ENCODE measurements around the gene SMARCC1.
A peak's percentile ranks its signal among the peaks of the same experiment; 100 is the strongest.
"Not testable (repeated sequence)": the region's sequence is repeated elsewhere in the genome, so short reads cannot be mapped to it uniquely, and the experiment has no call there.

The SMARCC1 gene

GRCh38 chr3:47781685-47782445, at the start of gene SMARCC1:
Gene SMARCC1 (minus strand): TSS chr3:47781893. CDS start chr3:47781797, 96 bp downstream.
- peak; percentile 92 for DNase-seq (ENCODE audit: low read depth)

- not testable (repeated sequence) for DNase-seq (ENCODE audit: low read depth)
Measured at GRCh38 chr3:47829482-47829881, 47.8 kb upstream of the SMARCC1 start.

GRCh38 chr3:47825590-47825989, 43.9 kb upstream of the SMARCC1 start:
- no peak for DNase-seq (ENCODE audit: low read depth)

GRCh38 chr3:47824541-47825473, 43.1 kb upstream of the SMARCC1 start:
- DNase-seq (ENCODE audit: low read depth): peak; percentile 60

- no peak for DNase-seq (ENCODE audit: low read depth)
Measured at GRCh38 chr3:47817609-47818008, 35.9 kb upstream of the SMARCC1 start.

GRCh38 chr3:47813551-47814177, 32.0 kb upstream of the SMARCC1 start:
- no peak for DNase-seq (ENCODE audit: low read depth)

GRCh38 chr3:47804577-47804976, 22.9 kb upstream of the SMARCC1 start:
- DNase-seq (ENCODE audit: low read depth): no peak

GRCh38 chr3:47803480-47804025, 21.9 kb upstream of the SMARCC1 start:
- no peak for DNase-seq (ENCODE audit: low read depth)

- DNase-seq (ENCODE audit: low read depth): peak; percentile 77
Measured at GRCh38 chr3:47802734-47803479, 21.2 kb upstream of the SMARCC1 start, which contains the start of gene DHX30. Gene DHX30 (plus strand): TSS chr3:47803138. CDS start chr3:47810684, 7,546 bp downstream.

- DNase-seq (ENCODE audit: low read depth): no peak
Measured at GRCh38 chr3:47799733-47800132, 18.0 kb upstream of the SMARCC1 start.

- no peak for DNase-seq (ENCODE audit: low read depth)
Measured at GRCh38 chr3:47794544-47794943, 12.9 kb upstream of the SMARCC1 start.

GRCh38 chr3:47792699-47793098, 11.0 kb upstream of the SMARCC1 start:
- DNase-seq (ENCODE audit: low read depth): no peak

- no peak for DNase-seq (ENCODE audit: low read depth)
Measured at GRCh38 chr3:47791193-47791855, 9.6 kb upstream of the SMARCC1 start.

- no peak for DNase-seq (ENCODE audit: low read depth)
Measured at GRCh38 chr3:47783673-47784072, 2.0 kb upstream of the SMARCC1 start.

GRCh38 chr3:47782446-47783308, 984 bp upstream of the SMARCC1 start:
- DNase-seq (ENCODE audit: low read depth): no peak

GRCh38 chr3:47780741-47781684, 680 bp downstream of the SMARCC1 start:
- peak; percentile 56 for DNase-seq (ENCODE audit: low read depth)

GRCh38 chr3:47778746-47779145, 2.9 kb downstream of the SMARCC1 start:
- DNase-seq (ENCODE audit: low read depth): no peak

- no peak for DNase-seq (ENCODE audit: low read depth)
Measured at GRCh38 chr3:47772788-47773187, 8.9 kb downstream of the SMARCC1 start.

- DNase-seq (ENCODE audit: low read depth): no peak
Measured at GRCh38 chr3:47772047-47772446, 9.6 kb downstream of the SMARCC1 start.
